Measurements from ENCODE around the gene CFD.
"Not testable (repeated sequence)": the region's sequence is repeated elsewhere in the genome, so short reads cannot be mapped to it uniquely, and the experiment has no call there.

The CFD gene

DNA sequence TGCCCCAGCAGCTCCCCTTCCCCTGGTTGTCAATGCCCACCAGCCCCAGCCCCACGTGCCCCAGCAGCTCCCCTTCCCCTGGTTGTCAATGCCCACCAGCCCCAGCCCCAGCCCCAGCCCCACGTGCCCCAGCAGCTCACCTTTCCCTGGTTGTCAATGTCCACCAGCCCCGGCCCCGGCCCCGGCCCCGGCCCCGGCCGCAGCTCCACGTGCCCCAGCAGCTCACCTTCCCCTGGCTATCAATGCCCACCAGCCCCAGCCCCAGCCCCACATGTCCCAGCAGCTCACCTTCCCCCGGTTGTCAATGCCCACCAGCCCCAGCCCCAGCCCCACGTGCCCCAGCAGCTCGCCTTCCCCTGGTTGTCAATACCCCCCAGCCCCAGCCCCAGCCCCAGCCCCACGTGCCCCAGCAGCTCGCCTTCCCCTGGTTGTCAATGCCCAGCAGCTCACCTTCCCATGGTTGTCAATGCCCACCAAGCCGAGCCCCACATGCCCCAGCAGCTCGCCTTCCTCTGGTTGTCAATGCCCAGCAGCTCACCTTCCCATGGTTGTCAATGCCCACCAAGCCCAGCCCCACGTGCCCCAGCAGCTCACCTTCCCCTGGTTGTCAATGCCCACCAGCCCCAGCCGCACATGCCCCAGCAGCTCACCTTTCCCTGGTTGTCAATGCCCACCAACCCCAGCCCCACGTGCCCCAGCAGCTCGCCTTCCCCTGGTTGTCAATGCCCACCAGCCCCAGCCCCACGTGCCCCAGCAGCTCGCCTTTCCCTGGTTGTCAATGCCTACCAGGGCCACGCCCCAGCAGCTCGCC is 19.5 kb downstream of the CFD start:
- not testable (repeated sequence) for H3K9ac ChIP-seq (ENCODE audit: low read length); H3K4me1 ChIP-seq (ENCODE audit: insufficient read depth, low read length); H3K27ac ChIP-seq (ENCODE audit: low read depth, low read length); H3K4me3 ChIP-seq (ENCODE audit: low read depth in 1 of 2, low read length in 2 of 2); H3K27me3 ChIP-seq (ENCODE audit: control insufficient read depth in 1 of 2, insufficient read depth in 2 of 2, low read length in 2 of 2); H3K9me3 ChIP-seq (ENCODE audit: low read length)
- H3K36me3 ChIP-seq (ENCODE audit: insufficient read depth, low read length) = peaks cover 57% of the 10 kb centered on the region

DNA sequence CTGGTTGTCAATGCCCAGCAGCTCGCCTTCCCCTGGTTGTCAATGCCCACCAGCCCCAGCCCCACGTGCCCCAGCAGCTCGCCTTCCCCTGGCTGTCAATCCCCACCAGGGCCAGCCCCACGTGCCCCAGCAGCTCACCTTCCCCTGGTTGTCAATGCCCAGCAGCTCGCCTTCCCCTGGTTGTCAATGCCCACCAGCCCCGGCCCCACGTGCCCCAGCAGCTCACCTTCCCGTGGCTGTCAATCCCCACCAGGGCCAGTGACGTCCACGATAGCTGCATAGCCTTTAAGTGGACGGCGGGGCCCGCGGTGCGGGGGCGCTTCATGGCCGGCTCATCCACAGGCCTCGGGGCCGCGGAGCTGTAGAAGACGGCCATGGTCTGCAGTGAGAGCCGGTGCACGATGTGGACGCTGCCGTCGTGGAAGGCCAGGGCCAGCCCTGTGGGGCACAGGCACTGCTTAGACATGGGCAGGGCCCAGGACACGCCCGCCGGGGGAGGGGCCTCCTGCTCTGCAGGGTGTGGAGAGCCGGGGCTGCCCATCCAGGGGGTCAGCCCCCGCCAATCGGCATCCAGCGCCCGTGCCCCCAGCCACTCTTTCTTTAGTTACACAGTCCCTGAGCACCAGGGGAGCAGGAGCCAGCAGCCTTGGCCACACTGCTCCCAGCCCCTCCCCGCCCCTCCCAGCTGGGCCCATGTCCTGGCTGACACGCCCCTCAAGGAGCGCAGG is 20.4 kb downstream of the CFD start:
- H3K4me1 ChIP-seq (ENCODE audit: insufficient read depth, low read length) = no peaks in the 10 kb centered on the region
- no peak overlapping the region for H3K9ac ChIP-seq (ENCODE audit: low read length)
- no peaks in the 10 kb centered on the region for H3K9me3 ChIP-seq (ENCODE audit: low read length)
- no peaks in the 10 kb centered on the region for H3K27me3 ChIP-seq (ENCODE audit: control insufficient read depth in 1 of 2, insufficient read depth in 2 of 2, low read length in 2 of 2)
- H3K27ac ChIP-seq (ENCODE audit: low read depth, low read length) = no peak overlapping the region
- peaks cover 56% of the 10 kb centered on the region for H3K36me3 ChIP-seq (ENCODE audit: insufficient read depth, low read length)
- no peak overlapping the region for H3K4me3 ChIP-seq (ENCODE audit: low read depth in 1 of 2, low read length in 2 of 2)

DNA sequence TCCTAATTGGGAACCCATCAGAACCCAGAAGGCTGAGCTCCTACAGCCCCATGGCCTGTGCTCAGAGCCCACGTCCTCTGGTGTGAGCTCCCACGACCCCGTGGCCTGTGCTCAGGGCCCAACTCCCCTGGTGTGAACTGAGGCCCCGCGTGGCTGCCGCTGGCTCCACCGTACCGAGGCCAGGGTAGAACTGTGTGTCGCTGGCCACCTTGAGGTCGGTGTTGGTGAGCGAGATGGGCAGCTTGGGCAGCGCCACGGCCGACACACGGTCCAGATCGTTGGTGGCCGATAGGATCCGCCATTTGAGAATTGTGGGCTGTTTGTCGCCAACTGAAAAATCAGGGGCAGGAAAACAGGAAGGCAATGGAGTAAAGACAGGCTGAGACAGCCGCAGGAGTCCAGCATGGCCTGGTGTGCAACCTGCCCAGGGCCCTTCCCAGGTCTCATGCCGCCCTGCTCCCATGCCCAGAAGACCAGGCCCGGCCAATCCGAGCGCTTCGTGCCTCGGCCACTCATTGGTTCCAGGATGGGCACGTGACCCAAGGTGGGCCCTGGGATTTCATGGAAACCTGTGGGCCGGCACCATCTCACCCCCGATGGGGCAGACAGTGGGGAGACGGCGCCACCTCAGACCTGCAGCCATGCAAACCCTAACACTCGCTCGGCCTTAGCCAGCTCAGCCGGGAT is 22.1 kb downstream of the CFD start:
- H3K36me3 ChIP-seq (ENCODE audit: insufficient read depth, low read length) = peaks cover 63% of the 10 kb centered on the region
- H3K9me3 ChIP-seq (ENCODE audit: low read length) = no peaks in the 10 kb centered on the region
- no peaks in the 10 kb centered on the region for H3K27me3 ChIP-seq (ENCODE audit: control insufficient read depth in 1 of 2, insufficient read depth in 2 of 2, low read length in 2 of 2)
- no peak overlapping the region for H3K27ac ChIP-seq (ENCODE audit: low read depth, low read length)
- H3K4me1 ChIP-seq (ENCODE audit: insufficient read depth, low read length) = no peaks in the 10 kb centered on the region
- H3K9ac ChIP-seq (ENCODE audit: low read length) = no peak overlapping the region
- no peak overlapping the region for H3K4me3 ChIP-seq (ENCODE audit: low read depth in 1 of 2, low read length in 2 of 2)

DNA sequence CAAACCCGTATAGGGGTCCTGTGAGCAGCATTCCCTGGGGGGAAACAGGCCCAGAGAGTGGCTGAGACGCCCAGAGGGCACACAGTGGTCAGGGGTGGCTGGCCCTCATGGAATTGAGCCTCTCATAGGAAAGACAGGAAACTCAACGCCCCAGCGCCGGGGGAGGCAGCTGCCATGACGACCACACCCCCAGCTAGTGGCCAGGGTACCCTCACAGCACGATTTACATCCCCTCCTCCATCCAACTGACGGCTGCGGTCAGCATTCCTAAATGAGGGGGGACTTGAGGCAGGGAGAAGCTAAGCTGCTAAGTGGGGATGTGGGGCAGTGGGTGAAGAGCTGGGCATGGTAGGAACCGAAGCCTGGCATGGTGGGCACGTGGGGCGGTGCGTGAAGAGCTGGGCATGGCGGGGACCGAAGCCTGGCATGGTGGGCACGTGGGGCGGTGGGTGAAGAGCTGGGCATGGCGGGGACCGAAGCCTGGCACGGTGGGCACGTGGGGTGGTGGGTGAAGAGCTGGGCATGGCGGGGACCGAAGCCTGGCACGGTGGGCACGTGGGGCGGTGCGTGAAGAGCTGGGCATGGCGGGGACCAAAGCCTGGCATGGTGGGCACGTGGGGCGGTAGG is 23.5 kb downstream of the CFD start:
- no peaks in the 10 kb centered on the region for H3K4me1 ChIP-seq (ENCODE audit: insufficient read depth, low read length)
- H3K9me3 ChIP-seq (ENCODE audit: low read length) = no peaks in the 10 kb centered on the region
- H3K36me3 ChIP-seq (ENCODE audit: insufficient read depth, low read length) = peaks cover 63% of the 10 kb centered on the region
- H3K27me3 ChIP-seq (ENCODE audit: control insufficient read depth in 1 of 2, insufficient read depth in 2 of 2, low read length in 2 of 2) = no peaks in the 10 kb centered on the region
- H3K27ac ChIP-seq (ENCODE audit: low read depth, low read length) = no peak overlapping the region
- no peak overlapping the region for H3K4me3 ChIP-seq (ENCODE audit: low read depth in 1 of 2, low read length in 2 of 2)
- H3K9ac ChIP-seq (ENCODE audit: low read length) = no peak overlapping the region

DNA sequence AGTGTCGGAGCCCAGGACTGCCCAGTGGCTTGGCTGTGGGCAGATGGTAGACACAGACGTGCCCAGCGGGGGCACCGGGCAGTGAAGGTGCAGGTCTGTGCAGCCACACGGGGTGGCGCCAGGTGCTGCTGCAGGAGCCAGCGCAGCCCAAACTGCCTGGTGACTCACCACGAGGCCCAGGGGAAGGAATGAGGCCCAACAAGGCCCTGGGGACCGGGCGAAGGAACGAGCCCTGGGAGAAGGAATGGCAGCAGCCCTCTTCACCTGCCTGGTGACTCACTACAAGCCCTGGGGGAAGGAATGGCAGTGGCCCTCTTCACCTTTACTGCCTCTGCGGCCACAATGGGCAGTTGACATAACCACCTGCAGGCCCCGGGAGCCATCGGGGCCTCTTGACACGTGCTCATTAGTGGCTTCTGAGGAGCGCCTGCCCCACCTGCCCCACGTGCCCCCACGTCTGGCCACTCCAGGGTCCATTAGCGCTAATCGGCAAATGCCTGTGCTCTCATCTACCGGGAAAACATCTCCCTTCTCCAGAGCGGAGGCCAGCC is 24.3 kb downstream of the CFD start:
- peaks cover 63% of the 10 kb centered on the region for H3K36me3 ChIP-seq (ENCODE audit: insufficient read depth, low read length)
- H3K27ac ChIP-seq (ENCODE audit: low read depth, low read length) = no peak overlapping the region
- H3K9ac ChIP-seq (ENCODE audit: low read length) = no peak overlapping the region
- H3K9me3 ChIP-seq (ENCODE audit: low read length) = no peaks in the 10 kb centered on the region
- no peak overlapping the region for H3K4me3 ChIP-seq (ENCODE audit: low read depth in 1 of 2, low read length in 2 of 2)
- no peaks in the 10 kb centered on the region for H3K27me3 ChIP-seq (ENCODE audit: control insufficient read depth in 1 of 2, insufficient read depth in 2 of 2, low read length in 2 of 2)
- H3K4me1 ChIP-seq (ENCODE audit: insufficient read depth, low read length) = no peaks in the 10 kb centered on the region

DNA sequence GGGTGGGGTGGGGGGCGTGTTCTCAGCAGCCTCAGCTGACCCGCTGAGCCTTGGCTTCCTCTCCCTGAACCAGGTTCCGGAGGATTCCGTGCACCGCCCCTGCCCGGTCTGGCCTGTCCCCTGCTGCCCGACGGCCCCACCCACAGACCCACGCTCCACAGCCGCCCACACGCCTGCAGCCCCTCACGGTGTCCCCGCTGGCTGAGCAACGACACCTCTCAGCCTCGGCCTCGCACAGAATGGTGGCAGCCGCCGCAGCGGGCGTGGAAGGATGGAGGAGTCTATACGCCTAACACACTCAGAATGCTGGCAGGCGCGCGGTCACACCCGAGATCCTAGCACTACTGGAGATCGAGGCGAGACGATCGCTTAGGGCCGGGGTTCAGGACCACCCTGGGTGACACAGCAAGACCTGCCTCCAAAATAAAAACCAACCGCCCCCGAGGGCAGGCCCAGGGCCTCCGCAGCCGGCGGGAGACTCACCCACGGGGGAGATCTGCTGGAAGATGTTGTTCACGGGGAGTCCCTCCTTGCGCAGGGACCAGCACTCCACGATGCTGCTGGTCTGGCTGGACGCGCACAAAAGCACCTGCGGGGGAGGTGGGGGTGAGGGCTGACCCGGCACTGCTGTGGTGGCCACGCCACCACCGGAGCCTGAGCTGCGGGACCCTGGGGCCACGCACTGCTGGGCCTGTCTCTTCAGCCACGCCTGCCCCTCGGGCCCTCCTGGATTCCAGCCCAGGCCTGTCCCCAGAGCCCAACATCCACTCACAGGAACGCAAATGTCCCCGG is 25.2 kb downstream of the CFD start:
- no peak overlapping the region for H3K27ac ChIP-seq (ENCODE audit: low read depth, low read length)
- no peaks in the 10 kb centered on the region for H3K4me1 ChIP-seq (ENCODE audit: insufficient read depth, low read length)
- H3K9me3 ChIP-seq (ENCODE audit: low read length) = no peaks in the 10 kb centered on the region
- no peak overlapping the region for H3K9ac ChIP-seq (ENCODE audit: low read length)
- H3K4me3 ChIP-seq (ENCODE audit: low read depth in 1 of 2, low read length in 2 of 2) = no peak overlapping the region
- H3K36me3 ChIP-seq (ENCODE audit: insufficient read depth, low read length) = peaks cover 61% of the 10 kb centered on the region
- no peaks in the 10 kb centered on the region for H3K27me3 ChIP-seq (ENCODE audit: control insufficient read depth in 1 of 2, insufficient read depth in 2 of 2, low read length in 2 of 2)

DNA sequence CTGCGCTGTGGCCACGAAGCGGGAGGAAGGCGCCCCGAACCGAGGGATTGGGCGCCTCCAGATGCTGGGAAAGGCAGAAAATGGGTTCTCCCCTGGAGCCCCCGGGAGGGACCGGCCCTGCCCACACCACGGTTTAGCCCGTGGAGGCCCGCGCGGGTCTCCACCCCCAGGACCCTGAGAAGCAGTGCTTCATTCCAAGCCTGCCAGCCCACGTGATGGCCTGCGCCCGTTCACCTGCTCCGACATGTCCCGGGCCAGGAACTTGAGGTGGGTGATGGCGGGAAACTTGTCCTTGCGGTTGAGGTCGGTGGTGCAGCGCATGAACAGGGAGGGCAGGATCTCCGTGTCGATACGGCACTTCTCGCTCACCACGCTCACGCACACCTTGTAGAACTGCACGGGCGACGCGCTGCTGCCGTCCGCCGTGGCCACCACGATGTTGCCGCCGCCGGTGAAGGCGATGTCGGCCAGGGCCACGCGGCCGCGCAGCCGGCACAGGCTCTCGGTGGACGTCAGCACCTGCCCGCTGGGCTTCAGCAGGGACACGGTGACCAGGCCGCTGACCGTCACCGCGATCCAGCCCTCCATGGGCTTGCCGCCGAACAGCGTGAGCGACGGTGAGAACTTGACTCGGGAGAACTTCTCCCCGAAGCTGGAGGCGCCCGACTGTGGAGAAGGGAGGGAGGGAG is 26.2 kb downstream of the CFD start:
- peaks cover 70% of the 10 kb centered on the region for H3K36me3 ChIP-seq (ENCODE audit: insufficient read depth, low read length)
- no peaks in the 10 kb centered on the region for H3K9me3 ChIP-seq (ENCODE audit: low read length)
- H3K27ac ChIP-seq (ENCODE audit: low read depth, low read length) = no peak overlapping the region
- H3K4me1 ChIP-seq (ENCODE audit: insufficient read depth, low read length) = no peaks in the 10 kb centered on the region
- H3K27me3 ChIP-seq (ENCODE audit: control insufficient read depth in 1 of 2, insufficient read depth in 2 of 2, low read length in 2 of 2) = no peaks in the 10 kb centered on the region
- no peak overlapping the region for H3K9ac ChIP-seq (ENCODE audit: low read length)
- no peak overlapping the region for H3K4me3 ChIP-seq (ENCODE audit: low read depth in 1 of 2, low read length in 2 of 2)

DNA sequence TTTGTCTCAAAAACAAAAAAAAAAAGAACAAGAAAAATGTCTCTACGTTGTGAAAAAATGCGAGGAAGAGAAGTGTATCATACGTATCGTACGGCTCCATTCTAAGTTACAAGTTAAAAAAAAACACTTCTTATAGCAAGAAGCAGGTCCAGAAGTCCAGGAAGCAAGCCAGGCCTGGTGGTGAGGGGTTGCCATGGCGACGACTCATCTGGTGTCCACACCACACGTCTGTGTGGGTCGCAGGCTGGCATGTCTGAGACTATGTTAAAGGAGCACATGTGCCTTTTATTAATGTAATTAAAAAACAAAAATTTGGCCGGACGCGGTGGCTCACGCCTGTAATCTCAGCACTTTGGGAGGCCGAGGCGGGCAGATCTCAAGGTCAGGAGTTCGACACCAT is 27.6 kb downstream of the CFD start:
- Histone ChIP-seq H3K9ac (ENCODE audit: low read length) (no peak overlapping the region), H3K36me3 (ENCODE audit: insufficient read depth, low read length) (peaks cover 57% of the 10 kb centered on the region), H3K9me3 (ENCODE audit: low read length) (no peaks in the 10 kb centered on the region), H3K27me3 (ENCODE audit: control insufficient read depth in 1 of 2, insufficient read depth in 2 of 2, low read length in 2 of 2) (no peaks in the 10 kb centered on the region), H3K4me1 (ENCODE audit: insufficient read depth, low read length) (peaks cover 4% of the 10 kb centered on the region), H3K4me3 (ENCODE audit: low read depth in 1 of 2, low read length in 2 of 2) (no peak overlapping the region), H3K27ac (ENCODE audit: low read depth, low read length) (no peak overlapping the region)

DNA sequence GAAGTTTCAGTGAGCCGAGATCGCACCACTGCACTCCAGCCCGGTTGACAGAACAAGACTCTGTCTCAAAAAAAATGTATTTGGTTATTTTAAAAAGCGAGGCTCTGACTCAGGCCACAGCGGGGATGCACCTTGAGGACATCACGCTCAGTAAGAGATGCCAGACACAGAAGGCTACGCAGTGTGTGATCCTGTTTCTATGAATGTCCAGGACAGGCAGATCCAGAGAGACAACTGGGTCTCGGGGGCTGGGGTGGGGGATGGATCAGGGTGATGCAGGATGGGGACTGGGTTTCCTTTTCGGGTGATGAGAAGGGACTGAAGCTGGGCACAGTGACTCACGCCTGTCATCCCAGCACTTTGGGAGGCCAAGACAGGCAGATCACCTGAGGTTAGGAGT is 28.1 kb downstream of the CFD start:
- H3K27me3 ChIP-seq (ENCODE audit: control insufficient read depth in 1 of 2, insufficient read depth in 2 of 2, low read length in 2 of 2) = no peaks in the 10 kb centered on the region
- H3K36me3 ChIP-seq (ENCODE audit: insufficient read depth, low read length) = peaks cover 51% of the 10 kb centered on the region
- H3K4me3 ChIP-seq (ENCODE audit: low read depth in 1 of 2, low read length in 2 of 2) = no peak overlapping the region
- no peak overlapping the region for H3K9ac ChIP-seq (ENCODE audit: low read length)
- no peaks in the 10 kb centered on the region for H3K9me3 ChIP-seq (ENCODE audit: low read length)
- H3K27ac ChIP-seq (ENCODE audit: low read depth, low read length) = no peak overlapping the region
- peaks cover 6% of the 10 kb centered on the region for H3K4me1 ChIP-seq (ENCODE audit: insufficient read depth, low read length)

DNA sequence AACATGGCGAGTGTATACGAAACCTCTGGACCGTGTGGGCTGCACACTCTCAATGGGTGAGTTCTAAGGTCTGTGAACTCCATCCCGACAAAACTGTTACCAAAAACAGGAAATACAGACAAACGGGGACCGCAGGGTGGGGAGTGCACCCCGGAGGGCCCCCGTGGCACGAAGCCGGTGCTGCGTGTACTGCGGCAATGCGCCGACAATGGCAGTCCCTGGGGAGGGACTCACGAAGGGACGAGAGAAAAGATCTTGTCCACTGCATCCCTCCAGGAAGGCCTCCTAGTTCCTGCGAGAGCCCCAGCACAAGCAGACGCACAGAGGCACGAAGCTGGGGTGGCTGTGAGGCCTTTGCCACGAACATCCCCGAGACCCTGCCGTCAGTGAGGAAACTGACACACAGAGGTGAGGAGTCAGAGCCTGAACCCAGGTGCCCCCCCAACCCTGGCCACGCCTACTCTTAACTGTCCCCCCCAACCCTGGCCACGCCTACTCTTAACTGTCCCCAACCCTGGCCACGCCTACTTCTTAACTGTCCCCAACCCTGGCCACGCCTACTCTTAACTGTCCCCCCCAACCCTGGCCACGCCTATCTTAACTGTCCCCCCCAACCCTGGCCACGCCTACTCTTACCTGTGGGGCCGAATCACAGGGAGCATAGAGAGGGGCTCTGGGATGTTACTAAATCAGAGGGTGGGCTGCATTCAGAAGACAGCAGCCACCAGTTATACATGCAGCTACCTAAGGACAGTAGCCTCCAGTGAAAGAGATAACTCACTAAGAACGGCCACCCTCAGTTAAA is 29.3 kb downstream of the CFD start:
- Histone ChIP-seq H3K36me3 (ENCODE audit: insufficient read depth, low read length) (peaks cover 41% of the 10 kb centered on the region), H3K4me1 (ENCODE audit: insufficient read depth, low read length) (peaks cover 6% of the 10 kb centered on the region), H3K9ac (ENCODE audit: low read length) (no peak overlapping the region), H3K27me3 (ENCODE audit: control insufficient read depth in 1 of 2, insufficient read depth in 2 of 2, low read length in 2 of 2) (no peaks in the 10 kb centered on the region), H3K9me3 (ENCODE audit: low read length) (no peaks in the 10 kb centered on the region), H3K27ac (ENCODE audit: low read depth, low read length) (no peak overlapping the region), H3K4me3 (ENCODE audit: low read depth in 1 of 2, low read length in 2 of 2) (no peak overlapping the region)
